Natural killer cell (primary cell): ENCODE measurements around the gene LDLRAP1. TPM values are rescaled to one million over a fixed set of nuclear protein-coding genes. Genes with fewer than 3 reads are reported as not detected.

Source experiments
- ATAC-seq, 3 donors: fragments of 150-1000 bp in 2 of 3; fragments of 200-7000 bp in 1 of 3; cut with Tn5 transposase; 1 replicate in 1 of 3; 2 replicates in 2 of 3; pipeline ENCODE4 v1.10.0; 2021; ENCODE audit warnings: mild to moderate bottlenecking in 2 of 3, moderate library complexity in 2 of 3
- DNase-seq, 2 donors: peaks; one replicate each; pipeline versions ENCODE4 v3.0.0 to v3.0.0-alpha.2; 2013 to 2021; ENCODE audit warnings: mixed read lengths in 1 of 2
- H3K27ac ChIP-seq: one replicate; pipeline ENCODE4 v1.5.1; 2013; ENCODE audit warnings: mild to moderate bottlenecking, low read length
- H3K27me3 ChIP-seq: one replicate; pipeline ENCODE4 v1.6.1; 2013; ENCODE audit warnings: low read length; ENCODE audit not compliant: control insufficient read depth, insufficient read depth
- H3K36me3 ChIP-seq: one replicate; pipeline ENCODE4 v1.6.1; 2013; ENCODE audit warnings: low read length; ENCODE audit not compliant: control insufficient read depth, insufficient read depth
- H3K4me1 ChIP-seq: one replicate; pipeline ENCODE4 v1.6.1; 2013; ENCODE audit warnings: low read length; ENCODE audit not compliant: control insufficient read depth, insufficient read depth
- H3K4me3 ChIP-seq: one replicate; pipeline ENCODE4 v1.5.1; 2013; ENCODE audit warnings: low read length
- H3K9me3 ChIP-seq: one replicate; pipeline ENCODE4 v1.6.1; 2013; ENCODE audit warnings: low read length; ENCODE audit not compliant: control insufficient read depth, insufficient read depth
- H3K27ac Mint-ChIP-seq, 2 donors: one replicate each; pipeline ENCODE4 v1.8.0; 2022; ENCODE audit warnings: mild to moderate bottlenecking in 2 of 2, mixed read lengths in 2 of 2, moderate library complexity in 1 of 2
- H3K27me3 Mint-ChIP-seq, 2 donors: one replicate each; pipeline ENCODE4 v1.8.0; 2022; ENCODE audit warnings: low read depth in 2 of 2, mixed read lengths in 2 of 2
- H3K36me3 Mint-ChIP-seq: one replicate; pipeline ENCODE4 v1.8.0; 2022; ENCODE audit warnings: mixed read lengths
- H3K4me1 Mint-ChIP-seq, 2 donors: one replicate each; pipeline ENCODE4 v1.8.0; 2022; ENCODE audit warnings: mixed read lengths in 2 of 2
- H3K4me3 Mint-ChIP-seq: one replicate; pipeline ENCODE4 v1.8.0; 2022; ENCODE audit warnings: mild to moderate bottlenecking, moderate library complexity, mixed read lengths
- H3K9me3 Mint-ChIP-seq, 2 donors: one replicate each; pipeline ENCODE4 v1.8.0; 2022; ENCODE audit warnings: mixed read lengths in 2 of 2
- whole genome bisulfite sequencing: methylation state at CpG from one replicate; pipeline ENCODE4 v1.1.7; 2013; ENCODE audit warnings: missing lambda C conversion rate; ENCODE audit not compliant: insufficient coverage; 5-methylcytosine and 5-hydroxymethylcytosine counted together
- intact Hi-C: fragments of 100-400 bp; cut with micrococcal nuclease; formaldehyde crosslinking; loops from one replicate; pipeline ENCODE4 v1.14.2; 2022
- total RNA-seq, 4 donors: library from RNA; stranded (reverse); fragments of 120-200 nt in 1 of 4; gene quantifications; one replicate each; pipeline versions ENCODE4 v1.2.3 to v1.2.4, GENCODE V29; 2013 to 2022
- TF ChIP-seq, protein P1 (sequence below): fragments of 200-600 bp; IDR thresholded peaks from one replicate; pipeline ENCODE4 v1.8.0; 2022; ENCODE audit warnings: antibody characterized with exemption

Gene LDLRAP1
- total RNA-seq, 3 donors from 2014 or later (not counting 1 experiment from before 2014, with no cell fraction given), result 25.2 to 34.0 (median 27.4) TPM

- Mint-ChIP-seq H3K27ac (no peak overlapping the region), H3K27me3 (peaks cover 0 to 2% of the 10 kb centered on the region in 2 donors), H3K4me3 (no peak overlapping the region), H3K4me1 (peaks cover 7 to 39% of the 10 kb centered on the region in 2 donors), H3K9me3 (no peaks in the 10 kb centered on the region), H3K36me3 (no peaks in the 10 kb centered on the region)
- 96% methylated on average over 12 of the region's 12 CpGs for WGBS
- no peak for DNase-seq
- no peaks in the 10 kb centered on the region for H3K27me3 ChIP-seq
- intact Hi-C loops, result no loop called here
- no peak overlapping the region for H3K4me3 ChIP-seq
- H3K4me1 ChIP-seq, result peaks cover 19% of the 10 kb centered on the region
- H3K9me3 ChIP-seq, result no peaks in the 10 kb centered on the region
- no peaks in the 10 kb centered on the region for H3K36me3 ChIP-seq
- no peak overlapping the region for H3K27ac ChIP-seq
- TF ChIP-seq, protein P1, sequence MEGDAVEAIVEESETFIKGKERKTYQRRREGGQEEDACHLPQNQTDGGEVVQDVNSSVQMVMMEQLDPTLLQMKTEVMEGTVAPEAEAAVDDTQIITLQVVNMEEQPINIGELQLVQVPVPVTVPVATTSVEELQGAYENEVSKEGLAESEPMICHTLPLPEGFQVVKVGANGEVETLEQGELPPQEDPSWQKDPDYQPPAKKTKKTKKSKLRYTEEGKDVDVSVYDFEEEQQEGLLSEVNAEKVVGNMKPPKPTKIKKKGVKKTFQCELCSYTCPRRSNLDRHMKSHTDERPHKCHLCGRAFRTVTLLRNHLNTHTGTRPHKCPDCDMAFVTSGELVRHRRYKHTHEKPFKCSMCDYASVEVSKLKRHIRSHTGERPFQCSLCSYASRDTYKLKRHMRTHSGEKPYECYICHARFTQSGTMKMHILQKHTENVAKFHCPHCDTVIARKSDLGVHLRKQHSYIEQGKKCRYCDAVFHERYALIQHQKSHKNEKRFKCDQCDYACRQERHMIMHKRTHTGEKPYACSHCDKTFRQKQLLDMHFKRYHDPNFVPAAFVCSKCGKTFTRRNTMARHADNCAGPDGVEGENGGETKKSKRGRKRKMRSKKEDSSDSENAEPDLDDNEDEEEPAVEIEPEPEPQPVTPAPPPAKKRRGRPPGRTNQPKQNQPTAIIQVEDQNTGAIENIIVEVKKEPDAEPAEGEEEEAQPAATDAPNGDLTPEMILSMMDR, result no peak
- ATAC-seq, result no peak
Measured at GRCh38 chr1:25570798-25571521, 27.6 kb downstream of the LDLRAP1 start.

DNA sequence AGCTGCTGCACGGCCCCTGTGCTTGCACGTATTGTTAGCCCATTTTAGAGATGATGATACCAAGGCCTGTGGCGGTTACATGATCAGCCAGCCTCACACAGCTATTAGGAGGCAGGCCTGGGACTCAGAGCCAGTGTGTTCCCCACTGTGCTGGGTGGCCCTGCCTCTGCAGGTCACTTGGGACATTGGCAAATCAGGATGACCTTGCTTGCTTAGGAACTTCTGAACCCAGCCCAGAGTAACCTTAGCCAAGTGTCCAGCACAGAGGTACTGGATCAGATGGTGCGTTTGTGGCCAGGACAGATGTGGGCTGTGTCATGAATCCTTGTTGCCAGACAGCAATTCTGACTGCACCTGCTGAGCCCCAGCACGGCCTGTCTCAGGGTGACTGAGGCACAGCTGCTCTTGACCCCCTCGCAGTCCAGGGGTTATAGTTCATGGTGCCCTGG lies 28.1 kb downstream of the LDLRAP1 start:
- Histone ChIP-seq H3K27ac (no peak overlapping the region), H3K27me3 (no peaks in the 10 kb centered on the region), H3K36me3 (no peaks in the 10 kb centered on the region), H3K4me3 (no peak overlapping the region), H3K4me1 (peaks cover 19% of the 10 kb centered on the region), H3K9me3 (no peaks in the 10 kb centered on the region)
- Mint-ChIP-seq H3K36me3 (no peaks in the 10 kb centered on the region), H3K9me3 (no peaks in the 10 kb centered on the region), H3K4me1 (peaks cover 7 to 36% of the 10 kb centered on the region in 2 donors), H3K4me3 (no peak overlapping the region), H3K27me3 (peaks cover 0 to 2% of the 10 kb centered on the region in 2 donors), H3K27ac (no peak overlapping the region)
- no peak for ATAC-seq
- DNase-seq, result no peak
- TF ChIP-seq, protein P1, result no peak
- WGBS, result 92% methylated on average over 6 of the region's 6 CpGs
- intact Hi-C loops, result no loop called here

DNA sequence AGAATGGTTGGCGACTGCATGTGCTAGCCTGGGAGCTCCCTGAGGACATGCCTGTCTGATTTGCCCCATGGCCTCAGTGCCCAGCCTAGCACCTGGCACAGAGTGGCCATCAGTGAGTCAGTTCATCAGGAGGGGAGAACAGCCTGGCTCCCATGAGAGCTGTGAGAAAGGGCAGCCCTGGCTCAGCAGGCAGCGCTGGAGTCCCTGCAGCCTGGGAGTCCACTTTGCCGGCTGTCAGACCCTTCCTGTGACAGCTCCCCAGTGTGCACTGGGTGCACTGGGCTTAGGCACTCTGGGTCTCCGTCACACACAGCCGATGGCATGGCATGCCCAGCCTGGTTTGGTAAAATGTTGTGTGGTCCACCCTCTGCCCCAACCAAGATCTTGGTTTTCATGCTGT lies 28.7 kb downstream of the LDLRAP1 start:
- Histone ChIP-seq H3K4me1 (peaks cover 19% of the 10 kb centered on the region), H3K36me3 (no peaks in the 10 kb centered on the region), H3K9me3 (no peaks in the 10 kb centered on the region), H3K4me3 (no peak overlapping the region), H3K27me3 (no peaks in the 10 kb centered on the region), H3K27ac (no peak overlapping the region)
- Mint-ChIP-seq H3K27me3 (peaks cover 0 to 2% of the 10 kb centered on the region in 2 donors), H3K4me1 (peaks cover 7 to 34% of the 10 kb centered on the region in 2 donors), H3K27ac (no peak overlapping the region), H3K36me3 (no peaks in the 10 kb centered on the region), H3K4me3 (no peak overlapping the region), H3K9me3 (no peaks in the 10 kb centered on the region)
- DNase-seq (no peak), ATAC-seq (no peak)
- TF ChIP-seq, protein P1, result no peak
- 95% methylated on average over 5 of the region's 5 CpGs for WGBS
- intact Hi-C loops, result no loop called here
